ENCODE results near the gene LHX5.

GRCh38 chr12:113463746-113464451, 7.8 kb downstream of the LHX5 start:
- TF ChIP-seq CTCF (IDR thresholded peaks at IDR 0.05; ENCODE audit: insufficient read depth, low read length, poor library complexity, severe bottlenecking) (no peak), EZH2phosphoT487 (conservative IDR thresholded peaks at IDR 0.05; ENCODE audit: low read length) (no peak)

Data from SU-DHL-6 (cell line).